HepG2 (cell line): ENCODE measurements around the gene ABHD17C. TPM values are rescaled to one million over a fixed set of nuclear protein-coding genes. Genes with fewer than 3 reads are reported as not detected.
A peak's percentile ranks its signal among the peaks of the same experiment; 100 is the strongest.

Source experiments
- ATAC-seq: fragments of 200-7000 bp; cut with Tn5 transposase; 3 replicates; pipeline ENCODE4 v1.9.1; 2020; ENCODE audit warnings: mild to moderate bottlenecking, moderate library complexity
- BruUV-seq: library from RNA; stranded (reverse); fragments of 400-500 nt; replicated peaks from 2 replicates; lab custom pipeline; 2021; lab: Mats Ljungman, UMichigan
- CTCF ChIA-PET: fragments of 300-600 bp; formaldehyde crosslinking; extraction: SDS; loops from one replicate; lab custom pipeline; 2021; ENCODE audit warnings: low total read pairs, inconsistent platforms, low intra/inter-chr PET ratio; lab: Yijun Ruan, JAX
- POLR2A ChIA-PET: fragments of 350-600 bp; sonication (Branson Sonifier 250); formaldehyde crosslinking; loops from one replicate; lab custom pipeline; 2020; ENCODE audit warnings: antibody characterized with exemption, inconsistent platforms; lab: Yijun Ruan, JAX
- DNase-seq: peaks from one replicate; pipeline ENCODE4 v3.0.0-alpha.2; 2015; ENCODE audit warnings: low spot score
- FAIRE-seq: peaks from 3 replicates; lab custom pipeline; 2011; peaks lifted over from hg19 to GRCh38; lab: Jason Lieb, UNC
- H2AFZ ChIP-seq: one replicate; pipeline ENCODE4 v1.6.1; 2011; ENCODE audit warnings: low read length, inconsistent platforms
- H3K27ac ChIP-seq: fragments of 300-600 bp; 3 replicates; pipeline ENCODE4 v1.8.0; 2011; ENCODE audit warnings: mixed run types, mild to moderate bottlenecking, mixed read lengths, low read length, inconsistent platforms; ENCODE audit not compliant: insufficient read depth; ENCODE audit errors: extremely low read length
- H3K27me3 ChIP-seq, 2 experiments: fragments of 200-600 bp in 1 of 2; 2 replicates in 1 of 2; 3 replicates in 1 of 2; pipeline versions ENCODE4 v1.6.0 to v1.8.0; 2011; ENCODE audit warnings: low read length in 2 of 2, mild to moderate bottlenecking in 2 of 2, moderate library complexity in 2 of 2, inconsistent platforms in 1 of 2; ENCODE audit not compliant: insufficient read depth in 2 of 2, control insufficient read depth in 1 of 2
- H3K36me3 ChIP-seq, 2 experiments: fragments of 200-600 bp in 1 of 2; replicated peaks in 1 of 2; 2 replicates in 1 of 2; 3 replicates in 1 of 2; pipeline versions ENCODE4 v1.5.1 to v1.8.0; 2011; ENCODE audit warnings: low read length in 2 of 2, inconsistent platforms in 1 of 2; ENCODE audit not compliant: insufficient read depth in 2 of 2, control insufficient read depth in 1 of 2
- H3K4me1 ChIP-seq: 2 replicates; pipeline ENCODE4 v1.5.1; 2012; ENCODE audit warnings: low read length, inconsistent platforms; ENCODE audit not compliant: insufficient read depth
- H3K4me2 ChIP-seq: 2 replicates; pipeline ENCODE4 v1.6.0; 2011; ENCODE audit warnings: low read depth, low read length, inconsistent platforms
- H3K4me3 ChIP-seq, 3 experiments: fragments of 200-600 bp in 1 of 3; sonication (generic), shearing (Covaris generic) in 1 of 3; replicated peaks in 1 of 3; 2 replicates each; pipeline ENCODE4 v1.5.1; 2011 to 2016; ENCODE audit warnings: low read length in 3 of 3, inconsistent platforms in 2 of 3, low read depth in 2 of 3, mild to moderate bottlenecking in 2 of 3, control low read depth in 1 of 3, mixed read lengths in 1 of 3; ENCODE audit not compliant: insufficient read depth in 1 of 3
- H3K79me2 ChIP-seq: one replicate; pipeline ENCODE4 v1.6.1; 2011; ENCODE audit warnings: low read length, inconsistent platforms; ENCODE audit not compliant: insufficient read depth
- H3K9ac ChIP-seq: 2 replicates; pipeline ENCODE4 v1.6.0; 2011; ENCODE audit warnings: mild to moderate bottlenecking, low read depth, low read length, inconsistent platforms; ENCODE audit not compliant: insufficient read depth
- H3K9me3 ChIP-seq: 2 replicates; pipeline ENCODE4 v1.5.1; 2012; ENCODE audit warnings: mild to moderate bottlenecking, low read length
- H4K20me1 ChIP-seq: 2 replicates; pipeline ENCODE4 v1.6.0; 2011; ENCODE audit warnings: inconsistent platforms, mild to moderate bottlenecking, low read length, moderate library complexity; ENCODE audit not compliant: insufficient read depth
- ARNT ChIP-seq: fragments of 450-650 bp; IDR thresholded peaks from 2 replicates; pipeline ENCODE4 v1.6.1; 2017
- ATM ChIP-seq: fragments of 450-650 bp; IDR thresholded peaks from 2 replicates; pipeline ENCODE4 v1.7.1; 2017; ENCODE audit warnings: mild to moderate bottlenecking, borderline replicate concordance
- CENPT ChIP-seq: sonication (generic); formaldehyde crosslinking; IDR thresholded peaks from 2 replicates; pipeline ENCODE4 v1.8.0; 2022; ENCODE audit warnings: low read depth, mild to moderate bottlenecking, moderate library complexity, missing genetic modification reagents
- GLI4 ChIP-seq: sonication (generic); formaldehyde crosslinking; IDR thresholded peaks from 2 replicates; pipeline ENCODE4 v1.5.1; 2020; ENCODE audit warnings: missing genetic modification reagents, mild to moderate bottlenecking, moderate library complexity, borderline replicate concordance
- HNRNPL ChIP-seq: fragments of 200-400 bp; formaldehyde crosslinking; IDR thresholded peaks from 2 replicates; pipeline ENCODE4 v1.6.1; 2017; ENCODE audit warnings: mild to moderate bottlenecking, low read depth, low read length
- NFRKB ChIP-seq: fragments of 450-650 bp; IDR thresholded peaks from 2 replicates; pipeline ENCODE4 v1.6.1; 2017
- RBM22 ChIP-seq: fragments of 200-400 bp; formaldehyde crosslinking; optimal IDR thresholded peaks from 2 replicates; pipeline ENCODE3; 2017; ENCODE audit warnings: mild to moderate bottlenecking, low read length, moderate library complexity
- RFX1 ChIP-seq: fragments of 450-650 bp; IDR thresholded peaks from 2 replicates; pipeline ENCODE4 v1.6.1; 2017
- SIN3B ChIP-seq: fragments of 150-350 bp; IDR thresholded peaks from 2 replicates; pipeline ENCODE4 v1.6.1; 2014; ENCODE audit warnings: low read length
- SYNCRIP ChIP-seq: fragments of 200-400 bp; formaldehyde crosslinking; IDR thresholded peaks from 2 replicates; pipeline ENCODE4 v1.6.1; 2018; ENCODE audit warnings: mild to moderate bottlenecking, low read depth, low read length; ENCODE audit not compliant: insufficient read depth
- TRAFD1 ChIP-seq: sonication (generic); formaldehyde crosslinking; IDR thresholded peaks from 2 replicates; pipeline ENCODE4 v1.5.1; 2020; ENCODE audit warnings: missing genetic modification reagents, mild to moderate bottlenecking, borderline replicate concordance
- ZHX2 ChIP-seq, 2 experiments: sonication (generic) in 1 of 2; formaldehyde crosslinking in 1 of 2; IDR thresholded peaks; 2 replicates each; pipeline versions ENCODE4 v1.6.1 to v1.9.0; 2014 to 2022; ENCODE audit warnings: antibody characterized with exemption in 1 of 2, borderline replicate concordance in 1 of 2, inconsistent platforms in 1 of 2, low read depth in 1 of 2, missing genetic modification reagents in 1 of 2
- ZNF275 ChIP-seq: sonication (generic); formaldehyde crosslinking; IDR thresholded peaks from 2 replicates; pipeline ENCODE4 v1.8.0; 2022; ENCODE audit warnings: missing genetic modification reagents, mild to moderate bottlenecking, inconsistent platforms, borderline replicate concordance
- ZNF337 ChIP-seq: sonication (generic); formaldehyde crosslinking; IDR thresholded peaks from 2 replicates; pipeline ENCODE4 v1.5.1; 2020; ENCODE audit warnings: missing genetic modification reagents, low read depth, mild to moderate bottlenecking, borderline replicate concordance
- ZNF501 ChIP-seq: sonication (generic); formaldehyde crosslinking; IDR thresholded peaks from 2 replicates; pipeline ENCODE4 v1.5.1; 2020; ENCODE audit warnings: mild to moderate bottlenecking, moderate library complexity, missing genetic modification reagents
- ZNF552 ChIP-seq: sonication (generic); formaldehyde crosslinking; IDR thresholded peaks from 2 replicates; pipeline ENCODE4 v1.9.0; 2022; ENCODE audit warnings: missing genetic modification reagents, mild to moderate bottlenecking, borderline replicate concordance
- WGBS: methylation state at CpG from one replicate; pipeline ENCODE4 v1.1.6; 2017; ENCODE audit warnings: low lambda C conversion rate; 5-methylcytosine and 5-hydroxymethylcytosine counted together
- in situ Hi-C: cut with HindIII; loops from 2 replicates; pipeline ENCODE4 v1.10.0; 2017; ENCODE audit warnings: low pct_unique_long_range_greater_than_20kb; ENCODE audit not compliant: extremely low pct_ligation_motif_present
- intact Hi-C: fragments of 100-400 bp; cut with micrococcal nuclease; formaldehyde crosslinking; loops from one replicate; pipeline ENCODE4 v1.10.0; 2022; ENCODE audit not compliant: unreplicated experiment
- polyA plus RNA-seq, 8 experiments: library from polyadenylated mRNA; depleted of rRNA in 3 of 8; stranded (reverse) in 7 of 8; unstranded in 1 of 8; fragments of >200 nt; fragmentation: Illumina TruSeq in 4 of 8; extraction: Trizol in 4 of 8; gene quantifications; 2 replicates each; pipeline versions ENCODE4 v1.2.1 to v1.2.3, GENCODE V29; 2011 to 2016; ENCODE audit warnings: low read depth in 4 of 8, missing spikeins in 1 of 8, mixed read lengths in 1 of 8; ENCODE audit not compliant: insufficient read depth in 1 of 8
- total RNA-seq, 5 experiments: library from RNA; depleted of rRNA; stranded (reverse); fragments of >200 nt; fragmentation: Illumina TruSeq; extraction: Trizol; gene quantifications; 2 replicates each; pipeline ENCODE4 v1.2.3, GENCODE V29; 2016; ENCODE audit warnings: low read depth in 1 of 5

Gene ABHD17C
- total and polyA plus RNA-seq, 2 of the 13 experiments (the other 11 are each of a cell fraction or from before 2014, with no cell fraction given) = 2.9 to 3.9 TPM

GRCh38 chr15:80743189-80743833 is 48.2 kb downstream of the ABHD17C start:
- ChIA-PET CTCF (no interaction called here), POLR2A (no interaction called here)
- FAIRE-seq = peak; percentile 94
- in situ Hi-C loops (no loop called here), intact Hi-C loops (no loop called here)
- Histone ChIP-seq H3K27me3 (no peaks in the 10 kb centered on the region), H3K9me3 (no peaks in the 10 kb centered on the region), H4K20me1 (no peaks in the 10 kb centered on the region), H3K27ac (no peak overlapping the region), H3K9ac (no peak overlapping the region), H3K36me3 (no peaks in the 10 kb centered on the region), H3K79me2 (peaks cover 2% of the 10 kb centered on the region), H3K4me1 (peaks cover 35% of the 10 kb centered on the region), H3K4me2 (peak overlapping the region; percentile 66), H3K4me3 (peak overlapping the region in 1 of 3 experiments; percentile 12; a peak in 1 of 6 replicates), H2AFZ (no peak overlapping the region)
- 56% methylated on average over 8 of the region's 11 CpGs for WGBS
- peak; percentile 100 for ATAC-seq
- BruUV-seq = no TSS peak
- DNase-seq = peak; percentile 85
- TF ChIP-seq ZNF501 (CRISPR knock-in tag) (no peak), ZNF275 (CRISPR knock-in tag) (no peak), SIN3B (no peak), GLI4 (no peak), ZHX2 (IDR thresholded peaks at IDR 0.05; ENCODE audit: low read depth) (no peak), ZHX2 (CRISPR knock-in tag; IDR thresholded peaks at IDR 0.05; ENCODE audit: borderline replicate concordance) (no peak), SYNCRIP (no peak), RBM22 (no peak), RFX1 (no peak), TRAFD1 (CRISPR knock-in tag) (no peak), ZNF552 (CRISPR knock-in tag) (no peak), ZNF337 (no peak), ARNT (no peak), NFRKB (no peak), HNRNPL (no peak), ATM (no peak), CENPT (CRISPR knock-in tag) (no peak)
